ENCODE data around the gene DAGLB. TPM values are rescaled to one million over a fixed set of nuclear protein-coding genes. Genes with fewer than 3 reads are reported as not detected.

The DAGLB gene
- polyA plus RNA-seq, 3 donors: 15.2 to 47.0 (median 16.4) TPM

DNA sequence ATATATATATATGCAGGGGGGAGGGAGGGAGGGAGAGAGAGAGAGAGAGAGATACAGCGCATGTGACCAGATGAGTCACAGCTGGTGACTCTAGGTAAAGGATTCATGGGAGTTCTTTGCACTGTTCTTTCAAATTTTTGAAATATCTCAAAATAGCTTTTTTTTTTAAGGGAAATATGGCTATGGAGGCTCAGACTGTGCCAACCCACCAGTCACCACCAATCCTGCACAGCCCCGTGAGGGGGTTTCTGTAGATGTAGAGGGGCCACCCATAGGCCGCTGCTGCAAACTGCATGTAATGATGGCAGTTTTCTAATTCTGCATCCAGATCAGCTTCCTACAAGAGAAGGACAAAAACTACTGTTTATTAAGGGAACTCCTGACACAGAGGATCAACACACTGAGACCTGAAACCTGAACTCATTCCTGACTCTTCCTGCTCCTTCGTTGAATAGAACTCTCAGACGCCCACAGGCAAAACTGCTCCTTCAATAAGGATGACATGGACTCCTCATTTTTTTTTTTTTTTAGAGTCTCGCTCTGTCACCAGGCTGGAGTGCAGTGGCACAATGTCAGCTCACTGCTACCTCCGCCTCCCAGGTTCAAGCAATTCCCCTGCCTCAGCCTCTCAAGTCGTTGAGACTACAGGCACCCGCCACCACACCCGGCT lies 17.3 kb downstream of the DAGLB start:
- H3K27ac Mint-ChIP-seq: peak overlapping the region; percentile 73 to 89 (median 85)

DNA sequence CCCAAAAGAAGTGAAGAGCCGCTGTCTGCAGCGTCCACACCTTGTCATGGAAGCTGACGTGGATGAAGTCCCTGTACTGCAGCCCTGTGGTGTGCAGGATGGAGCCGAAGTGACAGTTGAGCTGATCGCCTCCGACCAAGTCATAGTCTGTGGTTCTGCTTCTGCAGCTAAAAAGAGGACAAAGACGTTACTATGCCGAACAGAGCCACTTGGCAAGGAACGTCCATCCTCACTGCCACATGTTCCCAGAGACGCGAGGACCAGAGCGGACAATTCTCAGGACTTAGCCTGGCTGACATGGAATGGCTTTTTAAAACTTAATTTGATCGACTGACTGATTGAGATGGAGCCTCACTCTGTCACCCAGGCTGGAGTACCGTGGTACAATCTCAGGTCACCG lies 21.8 kb downstream of the DAGLB start:
- Mint-ChIP-seq H3K4me3 (no peak overlapping the region), H3K27ac (peak overlapping the region; percentile 98 to 100 (median 99)), H3K4me1 (peaks cover 60% of the 10 kb centered on the region), H3K9me3 (peaks cover 0 to 3% (median 0%) of the 10 kb centered on the region in 7 donors), H3K27me3 (ENCODE audit: low read depth in 3 of 3) (peaks cover 0 to 3% (median 0%) of the 10 kb centered on the region in 3 donors), H3K36me3 (peaks cover 65 to 86% of the 10 kb centered on the region in 2 donors)
- no peak for TF ChIP-seq CTCF (IDR thresholded peaks at IDR 0.05)
- H3K4me3 ChIP-seq (replicated peaks in 1 of 3; ENCODE audit: low read depth in 2 of 3, low read length in 3 of 3): peak overlapping the region in 1 of 3 experiments; percentile 12
- no peak overlapping the region for H3K4me2 ChIP-seq (replicated peaks; ENCODE audit: extremely low read depth, low read length, poor library complexity, severe bottlenecking)
- peaks cover 54 to 59% of the 10 kb centered on the region in 2 donors for H3K4me1 ChIP-seq (ENCODE audit: control insufficient read depth in 1 of 2, insufficient read depth in 2 of 2, low read length in 2 of 2)
- H4K20me1 ChIP-seq (ENCODE audit: insufficient read depth, low read length): no peaks in the 10 kb centered on the region
- H3K9ac ChIP-seq (ENCODE audit: insufficient read depth, low read length, poor library complexity, severe bottlenecking): no peak overlapping the region
- H2AFZ ChIP-seq (ENCODE audit: insufficient read depth, low read depth, low read length, poor library complexity, severe bottlenecking): no peak overlapping the region
- no peaks in the 10 kb centered on the region for H3K9me3 ChIP-seq (replicated peaks in 1 of 2; ENCODE audit: control insufficient read depth in 1 of 2, insufficient read depth in 1 of 2, low read length in 2 of 2)
- intact Hi-C loops (cut with micrococcal nuclease): no loop called here
- no peaks in the 10 kb centered on the region for H3K27me3 ChIP-seq (ENCODE audit: control insufficient read depth in 2 of 2, insufficient read depth in 2 of 2, low read length in 2 of 2)
- H3K79me2 ChIP-seq (ENCODE audit: insufficient read depth, low read length): peaks cover 61% of the 10 kb centered on the region
- WGBS (ENCODE audit: insufficient coverage): 71% methylated on average over 15 of the region's 15 CpGs
- peak overlapping the region; percentile 98 to 99 for H3K27ac ChIP-seq (ENCODE audit: low read depth in 1 of 2, low read length in 2 of 2)
- peaks cover 43 to 63% of the 10 kb centered on the region in 2 donors for H3K36me3 ChIP-seq (replicated peaks in 1 of 2; ENCODE audit: control insufficient read depth in 1 of 2, insufficient read depth in 2 of 2, low read length in 2 of 2)
- DNase-seq: no peak

More for the DNA sequence above, 17.3 kb downstream of the DAGLB start:
- Mint-ChIP-seq H3K27me3 (ENCODE audit: low read depth in 3 of 3) (no peaks in the 10 kb centered on the region), H3K4me3 (peak overlapping the region in 1 of 2 donors; percentile 15), H3K9me3 (peaks cover 0 to 2% (median 0%) of the 10 kb centered on the region in 7 donors), H3K36me3 (peaks cover 56 to 80% of the 10 kb centered on the region in 2 donors), H3K4me1 (peaks cover 59% of the 10 kb centered on the region)
- Histone ChIP-seq H3K9ac (ENCODE audit: insufficient read depth, low read length, poor library complexity, severe bottlenecking) (no peak overlapping the region), H3K4me2 (replicated peaks; ENCODE audit: extremely low read depth, low read length, poor library complexity, severe bottlenecking) (no peak overlapping the region), H3K4me1 (ENCODE audit: control insufficient read depth in 1 of 2, insufficient read depth in 2 of 2, low read length in 2 of 2) (peaks cover 53 to 60% of the 10 kb centered on the region in 2 donors), H3K4me3 (replicated peaks in 1 of 3; ENCODE audit: low read depth in 2 of 3, low read length in 3 of 3) (no peak overlapping the region), H3K27me3 (ENCODE audit: control insufficient read depth in 2 of 2, insufficient read depth in 2 of 2, low read length in 2 of 2) (no peaks in the 10 kb centered on the region), H3K9me3 (replicated peaks in 1 of 2; ENCODE audit: control insufficient read depth in 1 of 2, insufficient read depth in 1 of 2, low read length in 2 of 2) (no peaks in the 10 kb centered on the region), H3K36me3 (replicated peaks in 1 of 2; ENCODE audit: control insufficient read depth in 1 of 2, insufficient read depth in 2 of 2, low read length in 2 of 2) (peaks cover 37 to 72% of the 10 kb centered on the region in 2 donors), H3K27ac (ENCODE audit: low read depth in 1 of 2, low read length in 2 of 2) (peak overlapping the region; percentile 62 to 77), H2AFZ (ENCODE audit: insufficient read depth, low read depth, low read length, poor library complexity, severe bottlenecking) (no peak overlapping the region), H3K79me2 (ENCODE audit: insufficient read depth, low read length) (peaks cover 78% of the 10 kb centered on the region), H4K20me1 (ENCODE audit: insufficient read depth, low read length) (no peaks in the 10 kb centered on the region)
- 88% methylated on average over 6 of the region's 10 CpGs for WGBS (ENCODE audit: insufficient coverage)
- no peak for TF ChIP-seq CTCF (IDR thresholded peaks at IDR 0.05)
- DNase-seq: peak; percentile 48 to 77 (median 56)
- intact Hi-C loops (cut with micrococcal nuclease): no loop called here

Measured in CD14-positive monocyte (primary cell).